Gastrocnemius medialis (tissue), 4 donors: Measurements from ENCODE around the gene DMXL2. TPM values are rescaled to one million over a fixed set of nuclear protein-coding genes. Genes with fewer than 3 reads are reported as not detected.
"Not testable (repeated sequence)": the region's sequence is repeated elsewhere in the genome, so short reads cannot be mapped to it uniquely, and the experiment has no call there.

Experiments
- ATAC-seq, 2 donors: fragments of 150-250 bp; one replicate each; pipeline ENCODE4 v1.9.1; 2016
- DNase-seq, 2 donors: peaks; one replicate each; pipeline ENCODE4 v3.0.0-alpha.2; 2019
- H3K27ac ChIP-seq, 4 donors: fragments of 200-600 bp; sonication (generic); 1 replicate in 1 of 4; 2 replicates in 3 of 4; pipeline ENCODE4 v1.5.1; 2016 to 2018; ENCODE audit warnings: mild to moderate bottlenecking in 2 of 4, moderate library complexity in 1 of 4
- H3K27me3 ChIP-seq, 3 donors: fragments of 200-600 bp; sonication (generic) in 2 of 3; 1 replicate in 1 of 3; 2 replicates in 2 of 3; pipeline versions ENCODE4 v1.5.1 to v1.6.0; 2016 to 2019; ENCODE audit warnings: mild to moderate bottlenecking in 1 of 3, moderate library complexity in 1 of 3
- H3K36me3 ChIP-seq, 2 donors: fragments of 200-600 bp; sonication (generic) in 1 of 2; one replicate each; pipeline ENCODE4 v1.5.1; 2017 to 2018
- H3K4me1 ChIP-seq, 2 donors: fragments of 200-600 bp; sonication (generic) in 1 of 2; one replicate each; pipeline ENCODE4 v1.5.1; 2016 to 2017; ENCODE audit warnings: mild to moderate bottlenecking in 2 of 2
- H3K4me3 ChIP-seq, 4 donors: fragments of 200-600 bp; sonication (generic) in 3 of 4; 1 replicate in 1 of 4; 2 replicates in 3 of 4; pipeline ENCODE4 v1.5.1; 2016 to 2019; ENCODE audit warnings: mild to moderate bottlenecking in 2 of 4
- H3K9me3 ChIP-seq, 3 donors: fragments of 200-600 bp; sonication (generic) in 2 of 3; 1 replicate in 1 of 3; 2 replicates in 2 of 3; pipeline ENCODE4 v1.5.1; 2016 to 2019
- POLR2A ChIP-seq, 2 donors: fragments of 450-650 bp; IDR thresholded peaks; one replicate each; pipeline ENCODE4 v1.6.1; 2017; ENCODE audit warnings: antibody characterized with exemption in 2 of 2, mild to moderate bottlenecking in 2 of 2, moderate library complexity in 2 of 2
- in situ Hi-C, 4 donors: fragments of 200-750 bp; cut with MboI; loops; one replicate each; pipeline versions ENCODE4 v1.15.0 to v1.8.0; 2017; ENCODE audit warnings: low sequenced_read_pairs in 4 of 4
- intact Hi-C: fragments of 100-400 bp; cut with DNase I; formaldehyde crosslinking; loops from one replicate; pipeline ENCODE4 v1.15.1; 2023; ENCODE audit warnings: low total_unique reads
- total RNA-seq, 4 donors: library from RNA; depleted of rRNA; stranded (reverse); fragments of >200 nt; gene quantifications; one replicate each; pipeline versions ENCODE4 v1.1.0 to v1.2.3, GENCODE V29; 2016
- TF ChIP-seq, protein P1 (sequence below), 5 experiments: fragments of 450-650 bp in 3 of 5; fragments of 200-600 bp in 2 of 5; sonication (generic) in 2 of 5; IDR thresholded peaks in 4 of 5; conservative IDR thresholded peaks in 1 of 5; 1 replicate in 4 of 5; 2 replicates in 1 of 5; pipeline ENCODE4 v1.5.1; 2016 to 2019; ENCODE audit warnings: antibody characterized with exemption in 5 of 5, mild to moderate bottlenecking in 3 of 5, moderate library complexity in 3 of 5

DMXL2 gene
- total RNA-seq, 4 donors from 2014 or later = 2.5 to 4.1 (median 3.0) TPM

DNA sequence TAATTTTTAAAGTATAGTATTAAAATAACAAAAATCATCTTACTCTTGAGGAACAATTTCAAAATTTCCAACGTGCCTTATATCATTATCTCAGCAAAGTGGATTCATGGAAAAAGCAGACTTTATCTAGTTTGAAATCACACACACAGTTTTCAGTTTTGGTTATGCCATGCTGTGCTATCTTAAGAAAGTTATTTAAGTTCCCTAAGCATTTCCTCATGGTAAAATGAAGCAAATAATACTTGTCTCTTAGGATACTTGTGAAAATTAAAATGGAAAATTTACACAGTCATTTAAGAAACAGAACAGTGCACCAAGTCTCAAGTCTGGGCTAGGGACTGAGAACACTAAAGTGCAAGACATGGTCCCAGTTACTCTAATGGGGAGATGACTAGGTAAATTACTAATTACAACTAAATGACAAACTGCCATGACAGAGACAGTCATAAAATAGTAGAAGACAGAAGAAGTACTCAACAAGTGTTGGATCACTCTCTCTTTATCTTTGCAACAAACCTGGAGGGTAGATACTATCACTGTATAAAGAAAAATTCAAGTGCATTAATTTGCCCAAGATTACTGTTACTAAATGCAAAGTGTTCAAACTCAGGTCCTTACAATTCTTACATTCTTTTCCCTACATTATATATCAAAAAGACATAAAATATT, 44.8 kb downstream of the DMXL2 start:
- Histone ChIP-seq H3K4me1 (no peaks in the 10 kb centered on the region), H3K27me3 (no peaks in the 10 kb centered on the region), H3K9me3 (no peaks in the 10 kb centered on the region), H3K27ac (peak overlapping the region in 1 of 4 donors; percentile 48), H3K4me3 (no peak overlapping the region), H3K36me3 (no peaks in the 10 kb centered on the region)
- no peak for ATAC-seq
- TF ChIP-seq, protein P1, sequence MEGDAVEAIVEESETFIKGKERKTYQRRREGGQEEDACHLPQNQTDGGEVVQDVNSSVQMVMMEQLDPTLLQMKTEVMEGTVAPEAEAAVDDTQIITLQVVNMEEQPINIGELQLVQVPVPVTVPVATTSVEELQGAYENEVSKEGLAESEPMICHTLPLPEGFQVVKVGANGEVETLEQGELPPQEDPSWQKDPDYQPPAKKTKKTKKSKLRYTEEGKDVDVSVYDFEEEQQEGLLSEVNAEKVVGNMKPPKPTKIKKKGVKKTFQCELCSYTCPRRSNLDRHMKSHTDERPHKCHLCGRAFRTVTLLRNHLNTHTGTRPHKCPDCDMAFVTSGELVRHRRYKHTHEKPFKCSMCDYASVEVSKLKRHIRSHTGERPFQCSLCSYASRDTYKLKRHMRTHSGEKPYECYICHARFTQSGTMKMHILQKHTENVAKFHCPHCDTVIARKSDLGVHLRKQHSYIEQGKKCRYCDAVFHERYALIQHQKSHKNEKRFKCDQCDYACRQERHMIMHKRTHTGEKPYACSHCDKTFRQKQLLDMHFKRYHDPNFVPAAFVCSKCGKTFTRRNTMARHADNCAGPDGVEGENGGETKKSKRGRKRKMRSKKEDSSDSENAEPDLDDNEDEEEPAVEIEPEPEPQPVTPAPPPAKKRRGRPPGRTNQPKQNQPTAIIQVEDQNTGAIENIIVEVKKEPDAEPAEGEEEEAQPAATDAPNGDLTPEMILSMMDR (IDR thresholded peaks at IDR 0.05 in 4 of 5, conservative IDR thresholded peaks at IDR 0.05 in 1 of 5) = no peak
- no peak for TF ChIP-seq POLR2A (IDR thresholded peaks at IDR 0.05)
- in situ Hi-C loops = no loop called here
- intact Hi-C loops = no loop called here
- no peak for DNase-seq

DNA sequence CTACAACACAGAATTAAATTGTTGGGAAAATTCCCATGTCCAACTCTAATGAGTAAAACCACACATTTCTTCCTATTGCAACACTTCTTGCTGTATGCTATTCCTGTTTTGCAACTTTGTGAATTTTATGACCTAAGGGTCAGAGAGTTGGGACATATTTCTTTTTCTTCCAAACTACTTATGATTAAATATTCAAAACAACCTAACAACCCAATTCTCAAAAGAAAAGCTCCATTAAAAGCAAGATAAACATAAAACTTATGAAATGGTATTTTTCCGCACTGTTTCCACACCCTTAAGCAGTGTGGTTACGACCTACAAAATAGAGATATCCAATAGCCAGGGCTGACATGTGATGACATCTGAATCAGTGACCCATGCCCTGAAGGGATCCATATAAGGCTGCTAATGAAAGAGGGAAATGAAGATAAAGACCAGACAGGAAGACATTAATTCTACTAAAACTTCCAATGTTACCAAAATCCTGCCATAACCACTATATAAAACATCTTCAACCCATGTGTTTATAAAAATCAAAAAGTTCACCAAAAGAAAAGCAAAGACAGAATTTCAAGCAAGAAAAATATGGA, 45.6 kb downstream of the DMXL2 start:
- no peak for TF ChIP-seq POLR2A (IDR thresholded peaks at IDR 0.05)
- TF ChIP-seq, protein P1 (IDR thresholded peaks at IDR 0.05 in 4 of 5, conservative IDR thresholded peaks at IDR 0.05 in 1 of 5) = no peak
- ATAC-seq = peak; percentile 56 to 64
- H3K9me3 ChIP-seq = no peaks in the 10 kb centered on the region
- no peak overlapping the region for H3K4me3 ChIP-seq
- intact Hi-C loops (no loop called here), in situ Hi-C loops (no loop called here)
- peak overlapping the region in 2 of 4 donors; percentile 48 to 50 for H3K27ac ChIP-seq
- H3K27me3 ChIP-seq = no peaks in the 10 kb centered on the region
- H3K4me1 ChIP-seq = no peaks in the 10 kb centered on the region
- no peak for DNase-seq
- no peaks in the 10 kb centered on the region for H3K36me3 ChIP-seq

DNA sequence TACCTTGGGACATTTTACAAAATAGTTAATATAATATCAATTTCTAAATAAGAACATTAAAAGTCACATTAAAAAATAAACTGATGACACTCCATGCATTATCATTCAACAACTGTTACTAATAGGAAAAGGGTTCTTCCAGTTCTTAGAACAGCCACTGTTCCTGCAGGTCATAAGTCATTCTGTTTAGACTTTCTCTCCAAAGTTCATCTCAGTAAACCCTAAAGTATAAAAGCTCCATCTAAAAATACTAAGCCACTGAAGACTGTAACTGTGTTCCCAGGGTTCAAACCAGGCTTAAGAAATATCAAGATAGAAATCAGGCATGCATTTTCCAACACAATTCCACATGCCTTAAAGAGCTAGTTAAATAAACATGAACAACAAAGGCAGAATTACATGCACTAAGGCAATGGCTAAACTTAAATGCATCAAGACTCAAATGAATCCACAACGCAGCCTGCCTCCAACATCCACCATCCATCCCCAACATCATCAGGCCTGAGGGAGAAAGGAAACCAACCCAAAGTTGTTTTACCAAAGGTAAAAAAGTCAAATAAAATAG, 46.2 kb downstream of the DMXL2 start:
- H3K4me3 ChIP-seq = no peak overlapping the region
- H3K36me3 ChIP-seq = no peaks in the 10 kb centered on the region
- no peaks in the 10 kb centered on the region for H3K9me3 ChIP-seq
- intact Hi-C loops = no loop called here
- H3K27me3 ChIP-seq = no peaks in the 10 kb centered on the region
- no peaks in the 10 kb centered on the region for H3K4me1 ChIP-seq
- no peak overlapping the region for H3K27ac ChIP-seq
- in situ Hi-C loops = no loop called here
- ATAC-seq = no peak
- no peak for DNase-seq
- TF ChIP-seq, protein P1 (IDR thresholded peaks at IDR 0.05 in 4 of 5, conservative IDR thresholded peaks at IDR 0.05 in 1 of 5) = no peak

DNA sequence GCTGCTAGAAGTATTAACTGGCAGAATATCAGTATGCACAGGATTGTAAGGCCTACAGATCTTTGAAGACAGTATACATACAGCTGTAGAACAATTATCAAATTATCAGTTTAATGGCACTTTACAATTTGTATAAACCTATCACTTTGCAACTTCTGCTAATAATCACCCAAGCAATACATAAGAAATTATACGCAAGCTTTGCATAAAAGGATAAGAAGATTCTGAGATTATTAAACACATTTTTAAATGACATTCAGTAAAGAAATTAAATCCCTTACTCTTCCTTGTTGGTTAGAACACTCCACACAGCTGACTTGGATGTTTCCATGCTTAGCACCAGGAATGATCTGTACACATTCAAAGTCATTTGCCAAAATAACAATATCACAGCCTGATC, 46.8 kb downstream of the DMXL2 start:
- intact Hi-C loops = no loop called here
- no peaks in the 10 kb centered on the region for H3K9me3 ChIP-seq
- no peaks in the 10 kb centered on the region for H3K4me1 ChIP-seq
- TF ChIP-seq POLR2A (IDR thresholded peaks at IDR 0.05) = no peak
- TF ChIP-seq, protein P1 (IDR thresholded peaks at IDR 0.05 in 4 of 5, conservative IDR thresholded peaks at IDR 0.05 in 1 of 5) = no peak
- H3K4me3 ChIP-seq = no peak overlapping the region
- no peak overlapping the region for H3K27ac ChIP-seq
- in situ Hi-C loops = no loop called here
- H3K27me3 ChIP-seq = no peaks in the 10 kb centered on the region
- H3K36me3 ChIP-seq = no peaks in the 10 kb centered on the region
- no peak for ATAC-seq
- no peak for DNase-seq

GRCh38 chr15:51573352-51573751, 49.2 kb downstream of the DMXL2 start:
- H3K4me1 ChIP-seq, H3K9me3 ChIP-seq, ATAC-seq, H3K36me3 ChIP-seq, H3K4me3 ChIP-seq, in situ Hi-C loops, DNase-seq, H3K27me3 ChIP-seq, H3K27ac ChIP-seq, intact Hi-C loops: not testable (repeated sequence)

DNA sequence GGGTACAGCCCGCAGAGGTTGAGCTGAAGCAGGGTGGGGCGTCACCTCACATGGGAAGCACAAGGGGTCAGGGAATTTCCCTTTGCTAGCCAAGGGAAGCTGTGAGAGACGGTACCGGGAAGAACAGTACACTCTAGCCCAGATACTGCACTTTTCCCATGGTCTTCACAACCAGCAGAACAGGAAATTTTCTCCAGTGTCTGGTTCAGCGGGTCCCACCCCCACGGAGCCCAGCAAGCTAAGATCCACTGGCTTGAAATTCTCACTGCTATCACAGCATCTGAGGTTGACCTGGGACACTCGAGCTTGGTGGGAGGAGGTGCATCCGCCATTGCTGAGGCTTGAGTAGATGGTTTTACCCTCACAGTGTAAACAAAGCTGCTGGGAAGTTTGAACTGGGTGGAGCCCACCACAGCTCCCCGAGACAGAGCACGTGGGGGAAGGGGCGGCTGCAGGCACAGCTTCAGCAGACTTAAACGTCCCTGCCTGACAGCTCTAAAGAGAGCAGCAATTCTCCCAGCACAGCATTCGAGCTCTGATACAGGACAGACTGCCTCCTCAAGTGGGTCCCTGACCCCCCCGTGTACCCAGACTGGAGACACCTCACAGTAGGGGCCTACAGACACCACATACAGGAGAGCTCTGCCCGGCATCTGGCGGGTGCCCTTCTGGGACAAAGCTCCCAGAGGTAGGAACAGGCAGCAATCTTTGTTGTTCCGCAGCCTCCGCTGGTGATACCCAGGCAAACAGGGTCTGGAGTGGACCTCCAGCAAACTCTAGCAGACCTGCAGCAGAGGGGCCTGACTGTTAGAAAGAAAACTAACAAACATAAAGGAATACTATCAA, 53.4 kb downstream of the DMXL2 start:
- H3K4me1 ChIP-seq, H3K27ac ChIP-seq, DNase-seq, H3K4me3 ChIP-seq, H3K9me3 ChIP-seq, H3K36me3 ChIP-seq, ATAC-seq, in situ Hi-C loops, intact Hi-C loops, H3K27me3 ChIP-seq: not testable (repeated sequence)
